ENCODE measurements around the gene PHACTR2.

GRCh38 chr6:143698329-143698728 is 20.6 kb downstream of the PHACTR2 start:
- TF ChIP-seq CTCF (IDR thresholded peaks at IDR 0.05) (no peak), POLR2A (IDR thresholded peaks at IDR 0.05) (no peak)

Measured in ovary (tissue), 3 donors.